ENCODE results near the gene CACNA1I. TPM values are rescaled to one million over a fixed set of nuclear protein-coding genes. Genes with fewer than 3 reads are reported as not detected.

Gene CACNA1I
- total RNA-seq, 1 donor = not detected

DNA sequence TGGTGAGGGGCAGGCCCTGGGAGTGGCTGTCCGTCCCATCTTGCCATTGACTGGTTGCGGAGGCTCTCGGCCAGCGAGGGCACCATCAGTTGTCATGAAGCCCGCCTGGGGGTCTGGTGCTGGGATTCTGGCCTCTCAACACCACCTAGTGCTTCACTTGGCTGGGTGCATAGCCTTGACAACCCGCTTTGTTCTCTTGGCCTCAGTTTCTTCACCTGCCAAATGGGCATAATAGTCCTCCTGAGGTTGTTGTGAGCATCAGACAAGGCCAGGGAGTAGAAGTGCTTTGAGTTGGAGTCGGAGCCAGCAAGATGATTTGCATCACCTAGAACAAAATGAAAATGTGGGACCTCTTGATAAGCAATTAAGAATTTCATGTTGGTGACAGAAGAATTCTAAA, 1.5 kb upstream of the CACNA1I start:
- TF ChIP-seq CTCF (IDR thresholded peaks at IDR 0.05; ENCODE audit: insufficient read depth, low read depth, low read length) = no peak
- no peak for DNase-seq (ENCODE audit: low read depth)
- no peak overlapping the region for H3K4me3 ChIP-seq (ENCODE audit: low read depth, low read length)

GRCh38 chr22:39570226-39570625, 327 bp upstream of the CACNA1I start:
- no peak overlapping the region for H3K4me3 ChIP-seq (ENCODE audit: low read depth, low read length)
- TF ChIP-seq CTCF (IDR thresholded peaks at IDR 0.05; ENCODE audit: insufficient read depth, low read depth, low read length) = no peak
- DNase-seq (ENCODE audit: low read depth) = no peak

- DNase-seq (ENCODE audit: low read depth) = no peak
- no peak overlapping the region for H3K4me3 ChIP-seq (ENCODE audit: low read depth, low read length)
- no peak for TF ChIP-seq CTCF (IDR thresholded peaks at IDR 0.05; ENCODE audit: insufficient read depth, low read depth, low read length)
These were observed 985 bp downstream of the CACNA1I start for GRCh38 chr22:39571538-39571937.

GRCh38 chr22:39574779-39575551, 4.4 kb downstream of the CACNA1I start:
- H3K4me3 ChIP-seq (ENCODE audit: low read depth, low read length) = no peak overlapping the region
- peak; percentile 65 for DNase-seq (ENCODE audit: low read depth)
- TF ChIP-seq CTCF (IDR thresholded peaks at IDR 0.05; ENCODE audit: insufficient read depth, low read depth, low read length) = no peak

- H3K4me3 ChIP-seq (ENCODE audit: low read depth, low read length) = no peak overlapping the region
- DNase-seq (ENCODE audit: low read depth) = no peak
- TF ChIP-seq CTCF (IDR thresholded peaks at IDR 0.05; ENCODE audit: insufficient read depth, low read depth, low read length) = no peak
These were observed 4.9 kb downstream of the CACNA1I start for GRCh38 chr22:39575552-39575825.

DNA sequence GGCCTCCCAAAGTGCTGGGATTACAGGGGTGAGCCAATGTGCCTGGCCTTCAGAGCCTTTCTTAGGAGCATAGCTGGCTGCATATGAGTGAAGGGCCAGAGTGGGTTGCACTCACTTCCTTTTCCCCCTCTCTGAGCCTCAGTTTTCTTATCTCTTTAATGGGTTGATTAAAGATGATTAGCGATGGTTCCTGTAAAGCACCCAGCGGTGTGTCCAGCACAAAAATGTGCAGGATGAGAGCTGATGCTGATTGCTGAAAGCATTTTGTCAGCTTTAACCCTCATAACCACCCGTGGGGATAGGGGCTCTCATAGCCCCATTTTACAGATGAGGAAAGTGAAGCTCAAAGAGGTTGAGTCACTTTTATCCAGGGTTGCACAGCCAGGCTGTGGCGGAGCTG, 5.5 kb downstream of the CACNA1I start:
- H3K4me3 ChIP-seq (ENCODE audit: low read depth, low read length) = no peak overlapping the region
- DNase-seq (ENCODE audit: low read depth) = no peak
- no peak for TF ChIP-seq CTCF (IDR thresholded peaks at IDR 0.05; ENCODE audit: insufficient read depth, low read depth, low read length)

DNA sequence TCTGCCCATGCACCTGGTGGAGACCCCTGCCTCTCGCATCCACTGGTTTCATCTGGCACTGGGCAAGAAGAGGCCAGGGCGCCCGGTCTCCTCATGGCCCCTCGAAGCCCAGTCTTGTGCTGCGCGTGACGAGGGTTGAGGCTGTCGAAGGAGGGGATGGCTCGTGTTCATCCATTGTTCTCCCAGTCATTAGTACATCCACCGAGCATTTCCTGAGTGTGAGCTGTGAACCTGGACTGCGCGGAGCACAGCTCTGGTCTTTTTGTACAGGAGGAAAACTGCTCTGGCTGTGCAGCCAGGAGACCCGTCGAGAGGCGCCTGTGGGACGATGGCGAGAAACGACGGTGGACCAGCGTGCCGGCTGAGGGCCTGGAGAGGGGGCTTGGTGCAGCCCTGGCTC, 6.8 kb downstream of the CACNA1I start:
- H3K4me3 ChIP-seq (ENCODE audit: low read depth, low read length) = no peak overlapping the region
- TF ChIP-seq CTCF (IDR thresholded peaks at IDR 0.05; ENCODE audit: insufficient read depth, low read depth, low read length) = no peak
- DNase-seq (ENCODE audit: low read depth) = no peak

All from fibroblast of villous mesenchyme (primary cell).